Measurements from ENCODE around the gene FCAMR.
A peak's percentile ranks its signal among the peaks of the same experiment; 100 is the strongest.

DNA sequence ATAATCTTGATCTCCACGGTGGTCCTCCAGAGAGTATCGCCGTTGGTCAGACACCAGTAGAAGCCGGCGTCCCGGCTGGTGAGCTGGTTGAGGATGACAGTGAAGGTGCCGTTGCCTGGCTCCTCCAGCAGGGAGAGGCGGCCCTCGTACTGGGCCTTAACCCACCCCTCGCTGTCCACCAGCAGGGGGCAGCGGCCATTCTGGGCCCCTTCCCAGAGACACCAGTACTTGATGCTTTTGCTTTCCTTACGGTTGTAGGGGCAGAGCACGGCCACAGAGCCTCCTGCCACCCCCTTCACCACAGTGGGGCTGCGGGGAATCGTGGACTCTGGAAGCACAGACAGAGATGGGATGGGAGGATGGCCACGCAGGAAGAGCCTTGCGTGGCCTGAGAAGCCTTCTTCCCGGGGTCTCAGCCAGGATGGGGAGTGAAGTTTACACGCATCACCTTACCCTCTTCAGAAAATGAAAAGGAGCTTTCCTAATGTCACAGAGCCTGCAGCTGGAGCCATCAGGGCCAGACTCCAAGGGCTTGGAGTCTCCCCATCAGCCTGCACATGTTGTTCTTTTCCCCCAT lies 34.7 kb downstream of the FCAMR start:
- no peak for TF ChIP-seq ZNF560 (tag by site-specific recombination; IDR thresholded peaks at IDR 0.05; ENCODE audit: borderline replicate concordance)
- no peak for TF ChIP-seq ZNF843 (tag by site-specific recombination; IDR thresholded peaks at IDR 0.05)
- no peak for TF ChIP-seq ZBTB1 (tag by site-specific recombination; IDR thresholded peaks at IDR 0.05)
- TF ChIP-seq, protein P1, sequence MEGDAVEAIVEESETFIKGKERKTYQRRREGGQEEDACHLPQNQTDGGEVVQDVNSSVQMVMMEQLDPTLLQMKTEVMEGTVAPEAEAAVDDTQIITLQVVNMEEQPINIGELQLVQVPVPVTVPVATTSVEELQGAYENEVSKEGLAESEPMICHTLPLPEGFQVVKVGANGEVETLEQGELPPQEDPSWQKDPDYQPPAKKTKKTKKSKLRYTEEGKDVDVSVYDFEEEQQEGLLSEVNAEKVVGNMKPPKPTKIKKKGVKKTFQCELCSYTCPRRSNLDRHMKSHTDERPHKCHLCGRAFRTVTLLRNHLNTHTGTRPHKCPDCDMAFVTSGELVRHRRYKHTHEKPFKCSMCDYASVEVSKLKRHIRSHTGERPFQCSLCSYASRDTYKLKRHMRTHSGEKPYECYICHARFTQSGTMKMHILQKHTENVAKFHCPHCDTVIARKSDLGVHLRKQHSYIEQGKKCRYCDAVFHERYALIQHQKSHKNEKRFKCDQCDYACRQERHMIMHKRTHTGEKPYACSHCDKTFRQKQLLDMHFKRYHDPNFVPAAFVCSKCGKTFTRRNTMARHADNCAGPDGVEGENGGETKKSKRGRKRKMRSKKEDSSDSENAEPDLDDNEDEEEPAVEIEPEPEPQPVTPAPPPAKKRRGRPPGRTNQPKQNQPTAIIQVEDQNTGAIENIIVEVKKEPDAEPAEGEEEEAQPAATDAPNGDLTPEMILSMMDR (tag by site-specific recombination; IDR thresholded peaks at IDR 0.05), result peak; percentile 51; the same call in 1 of the 2 replicates
- TF ChIP-seq, protein P2, sequence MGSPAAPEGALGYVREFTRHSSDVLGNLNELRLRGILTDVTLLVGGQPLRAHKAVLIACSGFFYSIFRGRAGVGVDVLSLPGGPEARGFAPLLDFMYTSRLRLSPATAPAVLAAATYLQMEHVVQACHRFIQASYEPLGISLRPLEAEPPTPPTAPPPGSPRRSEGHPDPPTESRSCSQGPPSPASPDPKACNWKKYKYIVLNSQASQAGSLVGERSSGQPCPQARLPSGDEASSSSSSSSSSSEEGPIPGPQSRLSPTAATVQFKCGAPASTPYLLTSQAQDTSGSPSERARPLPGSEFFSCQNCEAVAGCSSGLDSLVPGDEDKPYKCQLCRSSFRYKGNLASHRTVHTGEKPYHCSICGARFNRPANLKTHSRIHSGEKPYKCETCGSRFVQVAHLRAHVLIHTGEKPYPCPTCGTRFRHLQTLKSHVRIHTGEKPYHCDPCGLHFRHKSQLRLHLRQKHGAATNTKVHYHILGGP (tag by site-specific recombination; IDR thresholded peaks at IDR 0.05), result no peak
- no peak for TF ChIP-seq ZNF558 (tag by site-specific recombination; IDR thresholded peaks at IDR 0.05)
- TF ChIP-seq ZNF660 (tag by site-specific recombination; IDR thresholded peaks at IDR 0.05), result no peak
- TF ChIP-seq ZFHX2 (tag by site-specific recombination; conservative IDR thresholded peaks at IDR 0.05), result no peak
- TF ChIP-seq, protein P3, sequence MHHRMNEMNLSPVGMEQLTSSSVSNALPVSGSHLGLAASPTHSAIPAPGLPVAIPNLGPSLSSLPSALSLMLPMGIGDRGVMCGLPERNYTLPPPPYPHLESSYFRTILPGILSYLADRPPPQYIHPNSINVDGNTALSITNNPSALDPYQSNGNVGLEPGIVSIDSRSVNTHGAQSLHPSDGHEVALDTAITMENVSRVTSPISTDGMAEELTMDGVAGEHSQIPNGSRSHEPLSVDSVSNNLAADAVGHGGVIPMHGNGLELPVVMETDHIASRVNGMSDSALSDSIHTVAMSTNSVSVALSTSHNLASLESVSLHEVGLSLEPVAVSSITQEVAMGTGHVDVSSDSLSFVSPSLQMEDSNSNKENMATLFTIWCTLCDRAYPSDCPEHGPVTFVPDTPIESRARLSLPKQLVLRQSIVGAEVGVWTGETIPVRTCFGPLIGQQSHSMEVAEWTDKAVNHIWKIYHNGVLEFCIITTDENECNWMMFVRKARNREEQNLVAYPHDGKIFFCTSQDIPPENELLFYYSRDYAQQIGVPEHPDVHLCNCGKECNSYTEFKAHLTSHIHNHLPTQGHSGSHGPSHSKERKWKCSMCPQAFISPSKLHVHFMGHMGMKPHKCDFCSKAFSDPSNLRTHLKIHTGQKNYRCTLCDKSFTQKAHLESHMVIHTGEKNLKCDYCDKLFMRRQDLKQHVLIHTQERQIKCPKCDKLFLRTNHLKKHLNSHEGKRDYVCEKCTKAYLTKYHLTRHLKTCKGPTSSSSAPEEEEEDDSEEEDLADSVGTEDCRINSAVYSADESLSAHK (tag by site-specific recombination; IDR thresholded peaks at IDR 0.05), result no peak
- TF ChIP-seq, protein P4, sequence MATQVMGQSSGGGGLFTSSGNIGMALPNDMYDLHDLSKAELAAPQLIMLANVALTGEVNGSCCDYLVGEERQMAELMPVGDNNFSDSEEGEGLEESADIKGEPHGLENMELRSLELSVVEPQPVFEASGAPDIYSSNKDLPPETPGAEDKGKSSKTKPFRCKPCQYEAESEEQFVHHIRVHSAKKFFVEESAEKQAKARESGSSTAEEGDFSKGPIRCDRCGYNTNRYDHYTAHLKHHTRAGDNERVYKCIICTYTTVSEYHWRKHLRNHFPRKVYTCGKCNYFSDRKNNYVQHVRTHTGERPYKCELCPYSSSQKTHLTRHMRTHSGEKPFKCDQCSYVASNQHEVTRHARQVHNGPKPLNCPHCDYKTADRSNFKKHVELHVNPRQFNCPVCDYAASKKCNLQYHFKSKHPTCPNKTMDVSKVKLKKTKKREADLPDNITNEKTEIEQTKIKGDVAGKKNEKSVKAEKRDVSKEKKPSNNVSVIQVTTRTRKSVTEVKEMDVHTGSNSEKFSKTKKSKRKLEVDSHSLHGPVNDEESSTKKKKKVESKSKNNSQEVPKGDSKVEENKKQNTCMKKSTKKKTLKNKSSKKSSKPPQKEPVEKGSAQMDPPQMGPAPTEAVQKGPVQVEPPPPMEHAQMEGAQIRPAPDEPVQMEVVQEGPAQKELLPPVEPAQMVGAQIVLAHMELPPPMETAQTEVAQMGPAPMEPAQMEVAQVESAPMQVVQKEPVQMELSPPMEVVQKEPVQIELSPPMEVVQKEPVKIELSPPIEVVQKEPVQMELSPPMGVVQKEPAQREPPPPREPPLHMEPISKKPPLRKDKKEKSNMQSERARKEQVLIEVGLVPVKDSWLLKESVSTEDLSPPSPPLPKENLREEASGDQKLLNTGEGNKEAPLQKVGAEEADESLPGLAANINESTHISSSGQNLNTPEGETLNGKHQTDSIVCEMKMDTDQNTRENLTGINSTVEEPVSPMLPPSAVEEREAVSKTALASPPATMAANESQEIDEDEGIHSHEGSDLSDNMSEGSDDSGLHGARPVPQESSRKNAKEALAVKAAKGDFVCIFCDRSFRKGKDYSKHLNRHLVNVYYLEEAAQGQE (tag by site-specific recombination; IDR thresholded peaks at IDR 0.05), result no peak
- TF ChIP-seq GLI4 (tag by site-specific recombination; IDR thresholded peaks at IDR 0.05), result no peak
- TF ChIP-seq, protein P5, sequence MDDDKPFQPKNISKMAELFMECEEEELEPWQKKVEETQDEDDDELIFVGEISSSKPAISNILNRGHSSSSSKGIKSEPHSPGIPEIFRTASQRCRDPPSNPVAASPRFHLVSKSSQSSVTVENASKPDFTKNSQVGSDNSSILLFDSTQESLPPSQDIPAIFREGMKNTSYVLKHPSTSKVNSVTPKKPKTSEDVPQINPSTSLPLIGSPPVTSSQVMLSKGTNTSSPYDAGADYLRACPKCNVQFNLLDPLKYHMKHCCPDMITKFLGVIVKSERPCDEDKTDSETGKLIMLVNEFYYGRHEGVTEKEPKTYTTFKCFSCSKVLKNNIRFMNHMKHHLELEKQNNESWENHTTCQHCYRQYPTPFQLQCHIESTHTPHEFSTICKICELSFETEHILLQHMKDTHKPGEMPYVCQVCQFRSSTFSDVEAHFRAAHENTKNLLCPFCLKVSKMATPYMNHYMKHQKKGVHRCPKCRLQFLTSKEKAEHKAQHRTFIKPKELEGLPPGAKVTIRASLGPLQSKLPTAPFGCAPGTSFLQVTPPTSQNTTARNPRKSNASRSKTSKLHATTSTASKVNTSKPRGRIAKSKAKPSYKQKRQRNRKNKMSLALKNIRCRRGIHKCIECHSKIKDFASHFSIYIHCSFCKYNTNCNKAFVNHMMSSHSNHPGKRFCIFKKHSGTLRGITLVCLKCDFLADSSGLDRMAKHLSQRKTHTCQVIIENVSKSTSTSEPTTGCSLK (tag by site-specific recombination; IDR thresholded peaks at IDR 0.05), result no peak
- no peak for TF ChIP-seq ZBTB7A (tag by site-specific recombination; IDR thresholded peaks at IDR 0.05; ENCODE audit: low read depth)

All from HEK293 (cell line).